Amniotic epithelial cell (primary cell): Measurements from ENCODE around the gene NLRP7.
"Not testable (repeated sequence)": the region's sequence is repeated elsewhere in the genome, so short reads cannot be mapped to it uniquely, and the experiment has no call there.

Experiments used
- DNase-seq: peaks from one replicate; pipeline ENCODE4 v3.0.0-alpha.2; 2010; ENCODE audit warnings: low read depth

The NLRP7 gene

DNA sequence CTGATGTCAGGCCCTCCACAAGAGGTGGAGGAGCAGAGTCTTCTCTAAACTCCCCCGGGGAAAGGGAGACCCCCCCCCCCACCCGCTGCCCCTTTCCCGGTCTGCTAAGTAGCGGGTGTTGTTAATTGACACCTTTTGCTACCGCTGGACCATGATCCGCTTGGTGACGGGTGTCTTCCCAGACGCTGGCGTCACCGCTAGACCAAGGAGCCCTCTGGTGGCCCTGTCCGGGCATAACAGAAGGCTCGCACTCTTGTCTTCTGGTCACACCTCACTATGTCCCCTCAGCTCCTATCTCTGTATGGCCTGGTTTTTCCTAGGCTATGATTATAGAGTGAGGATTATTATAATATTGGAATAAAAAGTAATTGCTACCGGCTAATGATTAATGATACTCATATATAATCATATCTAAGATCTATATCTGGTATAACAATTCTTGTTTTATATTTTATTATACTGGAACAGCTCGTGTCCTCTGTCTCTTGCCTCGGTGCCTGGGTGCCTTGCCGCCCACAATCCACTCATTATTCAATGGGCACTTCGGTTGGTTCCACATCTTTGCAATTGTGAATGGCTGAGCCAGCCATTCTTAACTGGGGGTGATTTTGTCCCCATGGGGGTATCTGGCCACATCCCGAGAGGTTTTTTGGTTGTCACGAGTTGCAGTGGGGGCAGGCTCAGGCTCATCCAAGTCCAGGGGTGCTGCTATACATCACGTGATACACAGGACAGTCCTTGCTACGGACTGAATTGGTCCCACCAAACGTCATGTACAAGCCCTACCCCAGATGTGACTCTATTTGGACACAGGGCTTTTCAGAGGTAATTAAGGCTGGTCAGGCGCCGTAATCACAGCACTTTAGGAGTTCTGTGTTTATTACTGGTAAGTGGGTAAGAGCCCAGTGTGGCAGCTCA is 27.4 kb downstream of the NLRP7 start:
- not testable (repeated sequence) for DNase-seq

DNA sequence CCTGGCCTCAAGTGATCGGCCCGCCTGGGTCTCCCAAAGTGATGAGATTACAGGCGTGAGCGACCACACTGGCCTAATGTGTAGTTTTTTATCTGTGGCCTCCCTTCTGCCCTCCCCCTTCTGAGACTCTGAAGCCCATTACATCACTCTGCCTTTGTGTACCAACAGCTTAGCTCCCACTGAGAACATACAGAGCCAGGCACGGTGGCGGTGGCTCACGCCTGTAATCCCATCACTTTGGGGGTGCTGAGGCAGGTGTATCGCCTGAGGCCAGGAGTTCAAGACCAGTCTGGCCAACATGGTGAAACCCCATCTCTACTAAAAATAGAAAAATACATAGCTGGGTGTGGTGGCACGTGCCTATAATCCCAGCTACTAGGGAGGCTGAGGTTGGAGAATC is 28.8 kb downstream of the NLRP7 start:
- DNase-seq, result no peak

DNA sequence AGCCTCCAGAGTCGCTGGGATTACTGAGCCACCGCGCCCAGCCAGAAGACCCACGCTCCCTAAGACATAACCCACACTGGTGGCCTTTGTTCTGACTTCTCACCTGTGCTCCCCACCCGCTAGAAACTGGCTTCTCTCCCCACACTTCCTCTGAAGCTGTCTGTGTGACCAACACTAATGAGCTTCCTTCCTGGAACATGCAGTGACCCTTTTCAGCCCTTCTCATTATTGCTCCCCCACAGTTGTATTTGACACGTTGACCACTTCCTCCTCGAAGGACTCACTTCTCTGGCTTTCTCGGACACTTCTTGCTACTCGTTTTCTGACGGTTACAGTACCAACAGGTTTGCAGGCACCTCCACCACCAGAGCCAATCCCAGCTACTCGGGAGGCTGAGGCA is 30.5 kb downstream of the NLRP7 start:
- no peak for DNase-seq

DNA sequence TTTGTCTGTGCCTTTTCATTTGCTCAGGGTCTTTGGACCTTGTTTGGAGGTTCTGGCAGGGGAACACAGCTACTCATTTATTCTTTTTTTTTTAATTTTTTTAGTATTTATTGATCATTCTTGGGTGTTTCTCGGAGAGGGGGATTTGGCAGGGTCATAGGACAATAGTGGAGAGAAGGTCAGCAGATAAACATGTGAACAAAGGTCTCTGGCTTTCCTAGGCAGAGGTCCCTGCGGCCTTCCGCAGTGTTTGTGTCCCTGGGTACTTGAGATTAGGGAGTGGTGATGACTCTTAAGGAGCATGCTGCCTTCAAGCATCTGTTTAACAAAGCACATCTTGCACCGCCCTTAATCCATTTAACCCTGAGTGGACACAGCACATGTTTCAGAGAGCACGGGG is 39.4 kb downstream of the NLRP7 start:
- not testable (repeated sequence) for DNase-seq

DNA sequence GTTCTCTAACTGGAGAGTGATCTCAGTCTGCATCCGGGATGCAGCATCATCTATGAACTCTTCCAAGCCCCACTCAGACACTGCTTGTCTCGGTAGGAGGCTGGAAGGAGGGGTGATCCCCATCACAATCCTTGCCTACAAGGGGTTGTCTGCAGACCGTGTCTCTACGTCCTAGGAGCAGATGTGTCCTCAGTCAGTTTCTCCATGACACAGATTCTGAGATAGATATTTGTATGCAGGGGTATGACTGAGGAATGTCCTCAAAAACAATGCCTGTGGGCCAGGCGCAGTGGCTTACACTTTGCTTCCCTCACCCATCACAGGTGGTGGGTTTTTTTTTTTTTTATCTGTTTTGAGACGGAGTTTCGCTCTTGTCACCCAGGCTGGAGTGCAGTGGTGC is 40.5 kb downstream of the NLRP7 start:
- DNase-seq, result no peak

DNA sequence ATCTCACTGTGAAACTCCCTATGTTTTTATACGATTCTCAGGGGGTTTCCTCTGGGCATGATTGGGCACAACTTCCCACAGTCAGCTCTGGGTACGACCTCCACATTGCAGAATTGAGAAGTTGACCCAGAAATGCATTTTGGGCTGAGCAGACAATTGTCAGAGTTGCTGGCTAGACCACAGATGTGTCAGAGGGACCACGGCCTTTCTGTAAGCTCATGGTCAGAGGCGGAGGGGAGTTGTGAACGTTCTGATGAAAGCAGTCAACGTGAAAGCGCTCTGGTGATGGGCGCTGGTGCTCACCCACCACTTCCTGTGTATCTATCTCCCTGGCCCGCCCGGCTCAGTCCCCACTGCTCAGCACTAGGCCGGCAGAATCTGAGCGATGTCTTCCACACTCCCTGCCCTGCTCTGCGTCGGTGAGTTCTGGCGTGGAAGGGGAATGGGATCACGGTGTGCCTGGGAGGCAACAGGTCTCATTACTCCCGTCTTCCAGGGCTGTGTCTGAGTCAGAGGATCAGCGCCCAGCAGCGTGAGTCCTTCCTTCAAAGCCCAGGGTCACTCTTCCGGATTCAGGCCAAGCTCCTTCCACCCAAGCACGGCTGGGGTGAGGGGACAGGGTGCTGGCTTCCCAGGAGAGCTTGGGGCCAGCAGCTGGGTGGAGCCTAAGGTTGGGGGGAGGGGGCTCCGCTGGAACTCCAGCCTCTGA is 41.4 kb downstream of the NLRP7 start, which contains the start of gene NCR1:
TSS of gene NCR1 (plus strand) at position 346 of the 709 bp plus-strand sequence. CDS start at position 386, 40 bp downstream.
- no peak for DNase-seq

DNA sequence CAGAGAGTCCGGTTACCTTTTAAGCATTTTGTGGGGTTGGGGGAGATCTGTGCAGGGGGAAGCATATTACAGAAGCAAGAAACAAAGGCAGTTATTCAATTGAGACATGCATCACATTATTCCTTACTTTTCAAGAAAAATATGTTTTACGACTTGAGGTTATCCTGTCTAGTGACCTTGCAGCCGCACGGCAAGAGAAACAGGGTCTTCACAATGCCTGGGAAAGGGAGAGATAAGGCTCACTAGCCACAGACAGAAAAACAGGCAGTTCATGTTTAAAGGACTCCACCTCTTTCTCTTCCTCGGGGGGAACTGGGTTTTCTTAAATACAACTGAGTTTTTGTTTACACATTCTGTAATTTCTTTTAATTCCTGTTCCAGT is 41.9 kb downstream of the NLRP7 start:
- DNase-seq, result no peak

DNA sequence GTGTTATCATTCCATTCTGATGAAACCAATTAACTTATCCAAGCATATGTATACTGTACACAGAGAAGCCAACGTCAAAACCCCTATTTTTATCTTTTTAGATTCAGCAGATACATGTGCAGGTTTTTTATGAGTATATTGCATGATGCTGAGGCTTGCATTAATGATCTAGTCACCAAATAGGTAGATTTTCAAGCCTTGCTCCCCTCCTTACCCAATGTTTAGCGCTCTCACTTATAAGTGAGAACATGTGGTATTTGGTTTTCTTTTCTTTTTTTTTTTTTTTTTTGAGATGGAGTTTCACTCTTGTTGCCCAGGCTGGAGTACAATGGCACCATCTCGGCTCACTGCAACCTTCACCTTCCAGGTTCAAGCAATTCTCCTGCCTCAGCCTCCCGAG is 43.1 kb downstream of the NLRP7 start:
- DNase-seq, result not testable (repeated sequence)

DNA sequence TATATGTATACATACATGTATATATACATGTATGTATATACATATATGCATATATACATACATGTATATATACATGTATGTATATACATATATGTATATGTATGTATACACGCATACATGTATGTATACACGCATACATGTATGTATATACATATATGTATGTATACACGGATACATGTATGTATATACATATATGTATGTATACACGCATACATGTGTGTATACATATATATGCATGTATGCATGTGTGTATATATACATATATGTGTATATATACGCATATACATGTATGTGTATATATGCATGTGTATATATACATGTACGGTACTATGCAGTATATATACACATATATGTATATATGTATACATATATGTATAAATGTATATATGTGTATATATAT is 44.0 kb downstream of the NLRP7 start:
- no peak for DNase-seq

DNA sequence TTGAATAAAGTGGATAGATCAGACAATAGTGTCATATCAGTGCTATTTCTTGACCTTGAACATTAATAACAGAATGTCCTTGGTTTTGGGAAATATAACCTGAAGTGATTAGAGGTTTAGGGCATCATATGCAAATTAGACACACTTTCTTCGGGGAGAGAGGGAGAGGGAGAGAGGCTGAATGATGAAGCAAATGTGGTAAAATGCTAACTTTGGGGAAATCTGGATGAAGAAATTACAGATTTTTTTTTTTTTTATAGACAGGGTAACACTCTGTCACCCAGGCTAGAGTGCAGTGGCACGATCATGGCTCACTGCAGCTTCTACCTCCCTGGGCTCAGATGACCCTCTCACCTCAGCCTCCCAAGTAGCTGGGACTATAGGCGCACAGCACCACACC is 45.3 kb downstream of the NLRP7 start:
- no peak for DNase-seq

DNA sequence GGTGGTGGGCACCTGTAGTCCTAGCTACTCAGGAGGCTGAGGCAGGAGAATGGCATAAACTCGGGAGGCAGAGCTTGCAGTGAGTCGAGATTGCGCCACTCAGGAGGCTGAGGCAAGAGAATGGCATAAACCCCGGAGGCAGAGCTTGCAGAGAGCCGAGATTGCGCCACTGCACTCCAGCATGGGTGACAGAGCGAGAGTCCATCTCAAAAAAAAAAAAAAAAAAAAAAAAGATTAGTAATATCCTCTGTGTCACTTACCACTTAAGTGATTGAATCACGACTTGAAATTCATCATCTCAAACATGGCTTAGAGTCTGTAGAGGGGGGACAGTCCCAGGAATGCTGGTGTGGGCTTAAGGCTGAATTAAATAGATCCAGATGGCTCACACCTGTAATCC is 46.2 kb downstream of the NLRP7 start:
- not testable (repeated sequence) for DNase-seq

DNA sequence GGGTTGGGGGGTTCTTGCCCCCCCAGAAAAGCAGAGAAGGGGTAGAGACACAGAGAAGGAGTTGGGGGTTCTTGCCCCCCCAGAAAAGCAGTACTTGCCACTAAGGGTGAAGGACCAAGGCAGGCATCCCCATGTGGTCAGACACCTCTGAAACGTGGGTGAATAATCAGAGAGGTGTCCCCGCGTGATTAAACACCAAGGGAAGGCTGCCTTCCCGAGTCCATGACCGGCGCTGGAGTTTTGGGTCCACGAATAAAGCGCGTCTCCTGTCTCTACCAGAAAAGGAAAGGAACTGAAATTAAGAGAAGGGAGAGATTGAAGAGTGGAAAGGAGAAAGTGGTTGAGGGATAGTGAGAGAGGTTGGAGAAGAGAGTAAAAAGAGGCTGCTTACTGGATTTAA is 47.7 kb downstream of the NLRP7 start:
- DNase-seq, result not testable (repeated sequence)

DNA sequence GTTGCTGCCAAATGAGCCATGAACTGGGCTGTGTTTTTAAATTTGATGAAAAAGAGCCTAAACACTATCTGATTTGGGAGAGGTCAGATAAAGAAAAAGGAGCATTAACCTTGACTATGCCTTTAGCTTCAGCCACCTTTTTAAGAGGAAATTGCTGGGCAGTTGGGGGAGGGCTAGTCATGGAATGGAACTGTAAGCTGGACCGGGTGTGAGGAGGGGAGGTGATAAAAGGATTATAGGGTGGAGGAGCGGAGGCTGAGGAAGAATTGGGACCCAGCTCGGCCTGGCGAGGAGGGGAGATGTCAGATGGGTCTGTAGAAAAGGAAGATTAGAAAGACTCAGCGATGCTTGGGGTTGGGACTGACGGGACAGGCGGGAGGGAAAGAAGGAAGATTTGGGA is 48.6 kb downstream of the NLRP7 start:
- DNase-seq, result not testable (repeated sequence)

DNA sequence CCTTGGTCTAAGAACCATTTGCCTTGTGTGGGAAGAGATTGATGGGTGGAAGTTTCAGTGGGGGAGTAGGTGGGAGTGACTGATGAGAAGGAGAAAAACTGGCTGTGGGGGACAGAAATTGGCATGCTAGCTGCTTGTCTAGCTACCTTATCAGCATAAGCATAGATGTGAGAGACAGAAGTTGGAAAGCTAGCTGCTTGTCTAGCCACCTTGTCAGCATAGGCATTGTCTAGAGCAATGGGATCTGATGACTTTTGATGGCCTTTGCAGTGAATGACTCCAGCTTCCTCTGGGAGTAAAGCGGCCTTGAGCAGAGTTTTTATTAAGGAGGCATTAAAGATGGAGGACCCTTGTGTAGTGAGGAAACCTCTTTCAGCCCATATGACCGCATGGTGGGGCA is 51.3 kb downstream of the NLRP7 start:
- DNase-seq, result no peak

DNA sequence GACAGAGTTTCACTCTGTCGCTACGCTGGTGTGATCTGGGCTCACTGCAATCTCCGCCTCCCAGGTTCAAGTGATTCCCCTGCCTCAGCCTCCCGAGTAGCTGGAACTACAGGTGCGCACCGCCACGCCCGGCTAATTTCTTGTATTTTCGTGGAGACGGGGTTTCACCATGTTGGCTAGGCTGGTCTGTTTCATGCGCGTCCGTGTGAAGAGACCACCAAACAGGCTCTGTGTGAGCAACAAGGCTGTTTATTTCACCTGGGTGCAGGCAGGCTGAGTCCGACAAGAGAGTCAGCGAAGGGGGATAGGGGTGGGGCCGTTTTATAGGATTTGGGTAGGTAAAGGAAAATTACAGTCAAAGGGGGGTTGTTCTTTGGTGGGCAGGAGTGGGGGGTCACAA is 53.2 kb downstream of the NLRP7 start:
- DNase-seq, result not testable (repeated sequence)

DNA sequence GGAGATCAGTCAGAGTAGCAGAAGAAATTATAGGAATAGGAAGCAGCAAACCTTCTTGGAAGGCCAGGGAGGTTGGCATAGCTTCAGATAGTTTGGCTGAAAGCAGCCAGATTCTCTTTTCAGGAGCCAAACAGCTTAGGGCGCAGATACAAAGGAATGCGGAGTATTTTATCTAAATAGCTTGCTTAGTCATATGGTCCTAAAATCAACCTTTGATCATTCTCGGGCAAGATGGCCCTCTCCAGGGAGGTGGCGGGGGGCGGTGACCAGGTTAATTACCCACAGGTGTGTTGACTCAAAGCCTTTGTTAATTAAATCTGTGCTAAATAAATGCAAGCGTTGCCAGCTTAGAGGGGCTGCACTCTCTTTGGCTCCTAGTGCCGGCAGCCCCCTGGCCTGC is 53.9 kb downstream of the NLRP7 start:
- no peak for DNase-seq

DNA sequence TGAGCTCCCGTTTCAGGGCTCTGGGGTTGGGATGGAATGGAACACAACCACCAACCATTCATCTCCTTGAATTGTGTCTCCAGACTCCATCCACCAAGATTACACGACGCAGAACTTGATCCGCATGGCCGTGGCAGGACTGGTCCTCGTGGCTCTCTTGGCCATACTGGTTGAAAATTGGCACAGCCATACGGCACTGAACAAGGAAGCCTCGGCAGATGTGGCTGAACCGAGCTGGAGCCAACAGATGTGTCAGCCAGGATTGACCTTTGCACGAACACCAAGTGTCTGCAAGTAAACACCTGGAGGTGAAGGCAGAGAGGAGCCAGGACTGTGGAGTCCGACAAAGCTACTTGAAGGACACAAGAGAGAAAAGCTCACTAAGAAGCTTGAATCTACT is 57.8 kb downstream of the NLRP7 start:
- no peak for DNase-seq

DNA sequence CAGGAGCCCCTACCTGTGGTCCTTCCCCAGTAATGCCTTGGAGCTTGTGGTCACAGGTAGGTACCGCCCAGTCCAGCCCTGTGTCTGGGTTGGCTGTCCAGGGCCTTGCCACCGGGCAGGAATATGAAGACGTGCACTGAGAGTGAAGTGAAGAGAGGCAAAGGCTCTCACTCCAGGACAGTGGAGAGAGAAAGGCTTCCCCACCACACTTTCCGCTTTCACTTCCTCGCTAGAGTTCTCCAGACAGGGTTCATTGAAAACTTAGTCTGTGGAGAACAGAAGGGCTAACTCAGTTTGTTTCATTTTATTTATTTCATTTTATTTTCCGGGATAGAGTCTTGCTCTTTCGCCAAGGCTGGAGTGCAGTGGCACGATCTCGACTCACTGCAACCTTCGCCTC is 59.1 kb downstream of the NLRP7 start:
- no peak for DNase-seq

DNA sequence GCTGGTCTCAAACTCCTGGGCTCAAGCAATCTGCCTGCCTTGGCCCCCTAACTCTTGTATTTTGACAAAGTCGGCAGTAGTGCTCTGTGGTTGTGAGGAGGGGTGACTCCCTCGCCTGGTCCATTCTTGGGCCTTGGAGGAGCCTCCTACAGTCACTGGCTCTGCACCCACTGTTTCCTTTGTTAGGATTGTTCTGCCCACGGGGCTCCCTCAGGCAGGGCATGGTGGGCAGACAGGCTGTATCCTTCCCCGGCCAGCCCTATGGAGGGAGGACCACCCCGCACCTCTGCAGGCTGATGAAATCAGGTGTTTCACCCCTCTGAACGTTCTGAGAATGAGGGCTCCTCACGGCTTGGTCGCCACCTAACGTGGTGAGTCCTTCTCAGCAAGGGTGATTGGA is 64.1 kb downstream of the NLRP7 start:
- no peak for DNase-seq

DNA sequence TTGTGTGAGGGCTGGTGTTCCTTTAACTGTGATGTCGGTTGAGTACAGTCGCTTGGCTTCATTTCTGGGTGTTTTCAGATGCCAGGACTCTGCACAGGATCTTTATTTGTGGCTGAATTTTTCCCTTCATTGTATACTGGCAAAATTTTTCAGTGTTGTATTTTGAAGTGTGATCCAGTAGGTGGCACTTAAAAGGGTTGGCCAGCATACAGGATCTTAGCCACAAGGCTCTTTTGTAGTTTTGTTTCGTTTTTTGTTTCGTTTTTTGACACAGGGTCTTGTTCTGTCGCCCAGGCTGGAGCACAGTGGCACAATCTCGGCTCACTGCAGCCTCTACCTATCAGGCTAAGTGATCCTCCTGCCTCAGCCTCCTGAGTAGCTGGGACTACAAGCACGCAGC is 64.6 kb downstream of the NLRP7 start:
- no peak for DNase-seq

DNA sequence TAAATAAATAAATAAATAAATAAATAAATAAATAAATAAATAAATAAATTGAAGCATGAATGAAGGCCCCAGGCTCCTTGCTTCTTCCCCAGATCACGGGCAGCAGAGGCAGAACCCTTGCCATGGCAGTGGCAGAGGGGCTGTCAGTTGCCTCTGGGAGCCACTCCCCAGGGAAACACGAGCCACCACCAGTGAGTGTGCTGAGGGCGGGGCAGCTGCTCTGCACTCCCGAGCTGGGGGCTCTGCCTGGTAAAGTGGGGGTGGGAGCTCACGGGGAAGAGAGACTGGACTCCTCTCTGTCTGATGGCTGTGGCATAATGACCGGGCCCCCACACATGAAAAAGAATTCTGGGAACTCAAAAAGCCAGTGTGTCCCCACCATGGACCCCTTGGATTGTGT is 65.4 kb downstream of the NLRP7 start:
- DNase-seq, result no peak

DNA sequence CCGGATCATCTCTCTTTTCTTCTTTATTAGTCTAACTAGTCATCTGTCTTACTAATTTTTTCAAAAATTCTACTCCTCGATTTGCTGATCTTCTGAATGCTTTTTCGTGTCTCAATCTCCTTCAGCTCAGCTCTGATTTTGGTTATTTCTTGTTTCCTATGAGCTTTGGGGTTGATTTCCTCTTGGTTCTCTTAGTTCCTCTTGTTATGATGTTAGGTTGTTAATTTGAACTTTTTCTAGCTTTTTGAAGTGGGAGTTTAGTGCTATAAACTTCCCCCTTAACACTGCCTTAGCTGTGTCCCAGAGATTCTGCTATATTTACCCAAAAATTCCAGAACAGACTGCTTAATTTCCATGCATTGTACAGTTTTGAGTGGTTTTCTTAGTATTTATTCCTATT is 69.9 kb downstream of the NLRP7 start:
- DNase-seq, result no peak

DNA sequence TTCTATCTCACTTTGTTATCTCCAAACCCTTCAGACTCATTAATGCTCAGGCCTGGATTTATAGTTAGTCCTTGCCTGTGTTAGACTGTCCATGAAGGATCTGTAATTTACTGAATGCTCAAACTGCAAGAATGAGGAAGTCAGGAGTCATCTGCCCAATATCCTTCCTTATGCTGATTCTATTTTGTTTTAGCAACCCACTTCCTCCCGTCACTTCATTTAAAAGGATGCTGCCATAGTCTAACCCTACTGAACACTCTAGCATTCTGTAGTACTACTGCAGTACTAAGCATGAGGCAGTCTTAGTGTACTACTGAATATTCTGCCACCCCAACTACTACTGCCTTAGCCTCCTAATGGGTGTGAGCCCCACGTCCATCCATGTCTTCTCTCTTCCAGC is 71.8 kb downstream of the NLRP7 start:
- DNase-seq, result no peak
